Measurements from ENCODE around the gene MOCS1.

DNA sequence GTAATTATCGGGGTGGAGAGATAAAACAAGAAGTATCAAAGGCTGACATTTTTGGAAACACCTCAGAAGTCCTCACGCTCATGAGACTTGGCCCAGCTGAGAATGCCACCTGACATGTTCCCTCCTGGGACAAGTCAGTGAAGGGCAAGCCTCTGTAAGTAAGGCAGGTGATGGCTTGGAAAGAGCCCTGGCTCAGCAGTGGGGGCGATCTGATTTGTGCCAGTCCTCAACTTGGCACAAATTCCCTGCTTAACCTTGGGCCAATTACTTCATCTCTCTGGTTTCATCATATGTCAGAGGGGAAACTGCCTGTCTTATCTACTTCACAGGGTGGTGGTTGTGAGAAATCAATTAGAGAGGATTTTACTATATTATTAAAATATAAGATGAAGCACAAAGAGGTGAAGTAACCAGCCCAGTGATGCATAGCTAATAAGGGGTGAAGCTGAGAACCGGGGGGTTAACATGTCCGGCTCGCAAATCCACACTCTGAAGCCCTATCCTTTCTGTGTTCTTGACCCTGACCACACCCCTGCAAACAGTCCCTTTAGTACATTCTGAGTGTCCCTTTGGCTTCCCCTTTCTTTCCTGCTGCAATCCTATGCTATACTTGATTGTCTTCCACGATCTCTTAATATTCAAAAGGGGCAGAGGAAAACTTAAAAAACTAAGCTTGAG, 8.8 kb upstream of the MOCS1 start:
- TF ChIP-seq, protein P1, sequence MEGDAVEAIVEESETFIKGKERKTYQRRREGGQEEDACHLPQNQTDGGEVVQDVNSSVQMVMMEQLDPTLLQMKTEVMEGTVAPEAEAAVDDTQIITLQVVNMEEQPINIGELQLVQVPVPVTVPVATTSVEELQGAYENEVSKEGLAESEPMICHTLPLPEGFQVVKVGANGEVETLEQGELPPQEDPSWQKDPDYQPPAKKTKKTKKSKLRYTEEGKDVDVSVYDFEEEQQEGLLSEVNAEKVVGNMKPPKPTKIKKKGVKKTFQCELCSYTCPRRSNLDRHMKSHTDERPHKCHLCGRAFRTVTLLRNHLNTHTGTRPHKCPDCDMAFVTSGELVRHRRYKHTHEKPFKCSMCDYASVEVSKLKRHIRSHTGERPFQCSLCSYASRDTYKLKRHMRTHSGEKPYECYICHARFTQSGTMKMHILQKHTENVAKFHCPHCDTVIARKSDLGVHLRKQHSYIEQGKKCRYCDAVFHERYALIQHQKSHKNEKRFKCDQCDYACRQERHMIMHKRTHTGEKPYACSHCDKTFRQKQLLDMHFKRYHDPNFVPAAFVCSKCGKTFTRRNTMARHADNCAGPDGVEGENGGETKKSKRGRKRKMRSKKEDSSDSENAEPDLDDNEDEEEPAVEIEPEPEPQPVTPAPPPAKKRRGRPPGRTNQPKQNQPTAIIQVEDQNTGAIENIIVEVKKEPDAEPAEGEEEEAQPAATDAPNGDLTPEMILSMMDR (conservative IDR thresholded peaks at IDR 0.05) = no peak
- TF ChIP-seq EZH2 (IDR thresholded peaks at IDR 0.05; ENCODE audit: low read depth) = no peak
